Sigmoid colon (tissue), 4 donors: ENCODE measurements around the gene SLC25A34.

Experiments
- EP300 ChIP-seq, 4 donors: sonication (generic); formaldehyde crosslinking; IDR thresholded peaks; one replicate each; pipeline ENCODE4 v1.6.1; 2017; ENCODE audit warnings: antibody characterized with exemption in 4 of 4
- POLR2A ChIP-seq, 2 donors: fragments of 450-650 bp; IDR thresholded peaks; one replicate each; pipeline ENCODE4 v1.6.1; 2016; ENCODE audit warnings: antibody characterized with exemption in 2 of 2, mild to moderate bottlenecking in 2 of 2, moderate library complexity in 2 of 2
- TF ChIP-seq, protein P1 (sequence below), 4 experiments: fragments of 450-650 bp in 3 of 4; fragments of 200-600 bp in 1 of 4; IDR thresholded peaks; one replicate each; pipeline ENCODE4 v1.5.1; 2016 to 2019; ENCODE audit warnings: antibody characterized with exemption in 4 of 4, mild to moderate bottlenecking in 3 of 4, moderate library complexity in 2 of 4

DNA sequence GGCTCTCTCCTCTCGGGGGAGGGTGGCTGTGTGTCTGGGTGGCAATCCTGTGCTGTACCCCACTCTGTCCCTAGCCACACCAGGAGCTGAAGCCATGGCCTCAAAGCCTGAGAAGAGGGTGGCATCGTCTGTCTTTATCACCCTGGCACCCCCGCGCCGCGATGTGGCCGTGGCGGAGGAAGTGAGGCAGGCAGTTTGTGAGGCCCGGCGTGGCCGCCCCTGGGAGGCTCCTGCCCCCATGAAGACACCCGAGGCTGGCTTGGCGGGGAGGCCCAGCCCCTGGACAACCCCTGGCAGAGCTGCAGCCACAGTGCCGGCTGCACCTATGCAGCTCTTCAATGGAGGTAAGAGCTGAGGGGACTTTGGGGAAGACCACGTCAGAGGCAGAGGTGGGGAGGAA lies 28.8 kb downstream of the SLC25A34 start:
- TF ChIP-seq POLR2A (IDR thresholded peaks at IDR 0.05) (no peak), EP300 (IDR thresholded peaks at IDR 0.05) (no peak)
- TF ChIP-seq, protein P1, sequence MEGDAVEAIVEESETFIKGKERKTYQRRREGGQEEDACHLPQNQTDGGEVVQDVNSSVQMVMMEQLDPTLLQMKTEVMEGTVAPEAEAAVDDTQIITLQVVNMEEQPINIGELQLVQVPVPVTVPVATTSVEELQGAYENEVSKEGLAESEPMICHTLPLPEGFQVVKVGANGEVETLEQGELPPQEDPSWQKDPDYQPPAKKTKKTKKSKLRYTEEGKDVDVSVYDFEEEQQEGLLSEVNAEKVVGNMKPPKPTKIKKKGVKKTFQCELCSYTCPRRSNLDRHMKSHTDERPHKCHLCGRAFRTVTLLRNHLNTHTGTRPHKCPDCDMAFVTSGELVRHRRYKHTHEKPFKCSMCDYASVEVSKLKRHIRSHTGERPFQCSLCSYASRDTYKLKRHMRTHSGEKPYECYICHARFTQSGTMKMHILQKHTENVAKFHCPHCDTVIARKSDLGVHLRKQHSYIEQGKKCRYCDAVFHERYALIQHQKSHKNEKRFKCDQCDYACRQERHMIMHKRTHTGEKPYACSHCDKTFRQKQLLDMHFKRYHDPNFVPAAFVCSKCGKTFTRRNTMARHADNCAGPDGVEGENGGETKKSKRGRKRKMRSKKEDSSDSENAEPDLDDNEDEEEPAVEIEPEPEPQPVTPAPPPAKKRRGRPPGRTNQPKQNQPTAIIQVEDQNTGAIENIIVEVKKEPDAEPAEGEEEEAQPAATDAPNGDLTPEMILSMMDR (IDR thresholded peaks at IDR 0.05): no peak
